ENCODE data around the gene CCDC112.

CCDC112 gene, protein sequence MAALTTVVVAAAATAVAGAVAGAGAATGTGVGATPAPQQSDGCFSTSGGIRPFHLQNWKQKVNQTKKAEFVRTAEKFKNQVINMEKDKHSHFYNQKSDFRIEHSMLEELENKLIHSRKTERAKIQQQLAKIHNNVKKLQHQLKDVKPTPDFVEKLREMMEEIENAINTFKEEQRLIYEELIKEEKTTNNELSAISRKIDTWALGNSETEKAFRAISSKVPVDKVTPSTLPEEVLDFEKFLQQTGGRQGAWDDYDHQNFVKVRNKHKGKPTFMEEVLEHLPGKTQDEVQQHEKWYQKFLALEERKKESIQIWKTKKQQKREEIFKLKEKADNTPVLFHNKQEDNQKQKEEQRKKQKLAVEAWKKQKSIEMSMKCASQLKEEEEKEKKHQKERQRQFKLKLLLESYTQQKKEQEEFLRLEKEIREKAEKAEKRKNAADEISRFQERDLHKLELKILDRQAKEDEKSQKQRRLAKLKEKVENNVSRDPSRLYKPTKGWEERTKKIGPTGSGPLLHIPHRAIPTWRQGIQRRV

DNA sequence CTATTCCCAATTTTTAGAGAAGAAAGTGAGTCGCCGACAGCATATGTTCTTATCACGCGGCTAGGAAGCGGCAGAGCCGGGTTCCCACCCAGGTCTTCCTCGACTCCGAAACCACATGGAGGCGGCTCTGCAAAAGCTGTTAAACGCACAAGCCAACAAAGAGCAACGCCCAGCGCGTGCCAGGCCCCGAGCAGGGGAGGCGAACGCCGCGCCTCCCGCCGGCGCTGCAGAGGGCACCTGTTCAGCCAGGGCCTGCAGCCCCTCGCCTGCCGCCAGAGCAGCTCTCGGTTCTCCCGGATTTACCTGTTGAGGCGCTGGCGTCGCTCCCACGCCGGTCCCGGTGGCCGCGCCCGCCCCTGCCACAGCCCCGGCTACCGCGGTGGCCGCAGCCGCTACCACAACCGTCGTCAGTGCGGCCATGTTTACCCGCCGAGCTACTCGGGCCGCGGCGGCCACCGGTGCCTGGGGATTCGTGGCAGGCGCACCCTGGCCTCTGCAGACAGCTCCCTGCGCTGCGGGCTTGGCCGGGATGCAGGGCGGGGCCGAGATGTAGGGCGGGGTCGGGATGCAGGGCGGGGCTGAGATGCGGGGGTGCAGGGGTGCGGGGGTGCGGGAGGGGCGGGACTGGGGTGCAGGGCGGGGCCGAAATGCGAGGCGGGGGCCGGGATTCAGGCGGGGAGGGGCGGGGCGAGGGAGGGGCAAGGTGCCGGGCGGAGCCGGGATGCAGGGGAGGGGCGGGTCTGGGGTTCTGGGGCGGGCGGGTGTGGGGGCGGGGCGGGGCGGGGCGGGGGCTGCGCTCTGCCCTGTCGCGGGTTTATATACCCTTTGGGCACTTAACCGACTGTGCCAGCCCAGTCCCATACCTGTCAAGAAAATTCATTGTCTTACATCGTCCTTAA lies at the start of gene CCDC112:
TSS of gene CCDC112 (minus strand) at position 531 of the 899 bp plus-strand sequence. CDS start at position 420, 111 bp downstream.
- TF ChIP-seq, protein P1, sequence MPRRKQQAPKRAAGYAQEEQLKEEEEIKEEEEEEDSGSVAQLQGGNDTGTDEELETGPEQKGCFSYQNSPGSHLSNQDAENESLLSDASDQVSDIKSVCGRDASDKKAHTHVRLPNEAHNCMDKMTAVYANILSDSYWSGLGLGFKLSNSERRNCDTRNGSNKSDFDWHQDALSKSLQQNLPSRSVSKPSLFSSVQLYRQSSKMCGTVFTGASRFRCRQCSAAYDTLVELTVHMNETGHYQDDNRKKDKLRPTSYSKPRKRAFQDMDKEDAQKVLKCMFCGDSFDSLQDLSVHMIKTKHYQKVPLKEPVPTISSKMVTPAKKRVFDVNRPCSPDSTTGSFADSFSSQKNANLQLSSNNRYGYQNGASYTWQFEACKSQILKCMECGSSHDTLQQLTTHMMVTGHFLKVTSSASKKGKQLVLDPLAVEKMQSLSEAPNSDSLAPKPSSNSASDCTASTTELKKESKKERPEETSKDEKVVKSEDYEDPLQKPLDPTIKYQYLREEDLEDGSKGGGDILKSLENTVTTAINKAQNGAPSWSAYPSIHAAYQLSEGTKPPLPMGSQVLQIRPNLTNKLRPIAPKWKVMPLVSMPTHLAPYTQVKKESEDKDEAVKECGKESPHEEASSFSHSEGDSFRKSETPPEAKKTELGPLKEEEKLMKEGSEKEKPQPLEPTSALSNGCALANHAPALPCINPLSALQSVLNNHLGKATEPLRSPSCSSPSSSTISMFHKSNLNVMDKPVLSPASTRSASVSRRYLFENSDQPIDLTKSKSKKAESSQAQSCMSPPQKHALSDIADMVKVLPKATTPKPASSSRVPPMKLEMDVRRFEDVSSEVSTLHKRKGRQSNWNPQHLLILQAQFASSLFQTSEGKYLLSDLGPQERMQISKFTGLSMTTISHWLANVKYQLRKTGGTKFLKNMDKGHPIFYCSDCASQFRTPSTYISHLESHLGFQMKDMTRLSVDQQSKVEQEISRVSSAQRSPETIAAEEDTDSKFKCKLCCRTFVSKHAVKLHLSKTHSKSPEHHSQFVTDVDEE (CRISPR knock-in tag; IDR thresholded peaks at IDR 0.05) = 0 out of 2 replicates have a peak, but pooled peaks have one; percentile 23
- peak; percentile 41; the same call in 1 of the 2 replicates for TF ChIP-seq ZFP3 (CRISPR knock-in tag; IDR thresholded peaks at IDR 0.05)
- TF ChIP-seq SNAI2 (CRISPR knock-in tag; IDR thresholded peaks at IDR 0.05) = 0 out of 2 replicates have a peak, but pooled peaks have one; percentile 54
- peak; percentile 45; the same call in 1 of the 2 replicates for TF ChIP-seq ZFP30 (CRISPR knock-in tag; IDR thresholded peaks at IDR 0.05)
- no peak for TF ChIP-seq CSDC2 (CRISPR knock-in tag; IDR thresholded peaks at IDR 0.05)
- peak; percentile 95 for ATAC-seq

DNA sequence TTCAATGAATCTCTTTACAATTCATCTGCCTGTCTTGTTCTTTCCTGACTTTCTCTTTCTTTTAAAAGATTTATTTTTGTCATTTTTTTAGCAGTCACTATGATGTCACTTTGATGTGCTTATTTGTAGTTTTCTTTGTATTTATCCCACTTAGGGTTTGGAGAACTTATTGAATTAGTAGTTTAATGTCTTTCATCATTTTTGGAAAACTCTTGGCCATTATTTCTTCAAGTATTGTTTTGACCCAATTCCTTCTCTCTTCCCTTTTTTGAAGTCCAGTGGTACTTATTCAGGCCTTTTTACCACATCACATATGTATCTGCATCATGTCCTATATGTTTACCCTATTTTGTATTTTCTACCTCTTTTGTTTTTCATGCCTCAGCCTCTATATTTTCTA lies 48.9 kb upstream of the CCDC112 start:
- ATAC-seq = no peak
- TF ChIP-seq ZFP3 (CRISPR knock-in tag; IDR thresholded peaks at IDR 0.05) = no peak
- no peak for TF ChIP-seq ARNTL (CRISPR knock-in tag; IDR thresholded peaks at IDR 0.05; ENCODE audit: borderline replicate concordance, low read depth)
- TF ChIP-seq ZC3H10 (CRISPR knock-in tag; IDR thresholded peaks at IDR 0.05) = no peak
- TF ChIP-seq SNAI2 (CRISPR knock-in tag; IDR thresholded peaks at IDR 0.05) = no peak
- TF ChIP-seq BACH2 (CRISPR knock-in tag; IDR thresholded peaks at IDR 0.05; ENCODE audit: borderline replicate concordance) = no peak
- TF ChIP-seq ZFP30 (CRISPR knock-in tag; IDR thresholded peaks at IDR 0.05) = no peak
- no peak for TF ChIP-seq GLIS3 (CRISPR knock-in tag; IDR thresholded peaks at IDR 0.05)
- TF ChIP-seq, protein P2, sequence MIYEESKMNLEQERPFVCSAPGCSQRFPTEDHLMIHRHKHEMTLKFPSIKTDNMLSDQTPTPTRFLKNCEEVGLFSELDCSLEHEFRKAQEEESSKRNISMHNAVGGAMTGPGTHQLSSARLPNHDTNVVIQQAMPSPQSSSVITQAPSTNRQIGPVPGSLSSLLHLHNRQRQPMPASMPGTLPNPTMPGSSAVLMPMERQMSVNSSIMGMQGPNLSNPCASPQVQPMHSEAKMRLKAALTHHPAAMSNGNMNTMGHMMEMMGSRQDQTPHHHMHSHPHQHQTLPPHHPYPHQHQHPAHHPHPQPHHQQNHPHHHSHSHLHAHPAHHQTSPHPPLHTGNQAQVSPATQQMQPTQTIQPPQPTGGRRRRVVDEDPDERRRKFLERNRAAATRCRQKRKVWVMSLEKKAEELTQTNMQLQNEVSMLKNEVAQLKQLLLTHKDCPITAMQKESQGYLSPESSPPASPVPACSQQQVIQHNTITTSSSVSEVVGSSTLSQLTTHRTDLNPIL (CRISPR knock-in tag; IDR thresholded peaks at IDR 0.05; ENCODE audit: low read depth) = no peak
- TF ChIP-seq, protein P3, sequence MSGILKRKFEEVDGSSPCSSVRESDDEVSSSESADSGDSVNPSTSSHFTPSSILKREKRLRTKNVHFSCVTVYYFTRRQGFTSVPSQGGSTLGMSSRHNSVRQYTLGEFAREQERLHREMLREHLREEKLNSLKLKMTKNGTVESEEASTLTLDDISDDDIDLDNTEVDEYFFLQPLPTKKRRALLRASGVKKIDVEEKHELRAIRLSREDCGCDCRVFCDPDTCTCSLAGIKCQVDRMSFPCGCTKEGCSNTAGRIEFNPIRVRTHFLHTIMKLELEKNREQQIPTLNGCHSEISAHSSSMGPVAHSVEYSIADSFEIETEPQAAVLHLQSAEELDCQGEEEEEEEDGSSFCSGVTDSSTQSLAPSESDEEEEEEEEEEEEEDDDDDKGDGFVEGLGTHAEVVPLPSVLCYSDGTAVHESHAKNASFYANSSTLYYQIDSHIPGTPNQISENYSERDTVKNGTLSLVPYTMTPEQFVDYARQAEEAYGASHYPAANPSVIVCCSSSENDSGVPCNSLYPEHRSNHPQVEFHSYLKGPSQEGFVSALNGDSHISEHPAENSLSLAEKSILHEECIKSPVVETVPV (CRISPR knock-in tag; IDR thresholded peaks at IDR 0.05) = no peak
- TF ChIP-seq, protein P4, sequence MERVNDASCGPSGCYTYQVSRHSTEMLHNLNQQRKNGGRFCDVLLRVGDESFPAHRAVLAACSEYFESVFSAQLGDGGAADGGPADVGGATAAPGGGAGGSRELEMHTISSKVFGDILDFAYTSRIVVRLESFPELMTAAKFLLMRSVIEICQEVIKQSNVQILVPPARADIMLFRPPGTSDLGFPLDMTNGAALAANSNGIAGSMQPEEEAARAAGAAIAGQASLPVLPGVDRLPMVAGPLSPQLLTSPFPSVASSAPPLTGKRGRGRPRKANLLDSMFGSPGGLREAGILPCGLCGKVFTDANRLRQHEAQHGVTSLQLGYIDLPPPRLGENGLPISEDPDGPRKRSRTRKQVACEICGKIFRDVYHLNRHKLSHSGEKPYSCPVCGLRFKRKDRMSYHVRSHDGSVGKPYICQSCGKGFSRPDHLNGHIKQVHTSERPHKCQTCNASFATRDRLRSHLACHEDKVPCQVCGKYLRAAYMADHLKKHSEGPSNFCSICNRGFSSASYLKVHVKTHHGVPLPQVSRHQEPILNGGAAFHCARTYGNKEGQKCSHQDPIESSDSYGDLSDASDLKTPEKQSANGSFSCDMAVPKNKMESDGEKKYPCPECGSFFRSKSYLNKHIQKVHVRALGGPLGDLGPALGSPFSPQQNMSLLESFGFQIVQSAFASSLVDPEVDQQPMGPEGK (CRISPR knock-in tag; IDR thresholded peaks at IDR 0.05; ENCODE audit: borderline replicate concordance) = no peak
- no peak for TF ChIP-seq CSDC2 (CRISPR knock-in tag; IDR thresholded peaks at IDR 0.05)
- TF ChIP-seq, protein P1 (CRISPR knock-in tag; IDR thresholded peaks at IDR 0.05) = no peak

DNA sequence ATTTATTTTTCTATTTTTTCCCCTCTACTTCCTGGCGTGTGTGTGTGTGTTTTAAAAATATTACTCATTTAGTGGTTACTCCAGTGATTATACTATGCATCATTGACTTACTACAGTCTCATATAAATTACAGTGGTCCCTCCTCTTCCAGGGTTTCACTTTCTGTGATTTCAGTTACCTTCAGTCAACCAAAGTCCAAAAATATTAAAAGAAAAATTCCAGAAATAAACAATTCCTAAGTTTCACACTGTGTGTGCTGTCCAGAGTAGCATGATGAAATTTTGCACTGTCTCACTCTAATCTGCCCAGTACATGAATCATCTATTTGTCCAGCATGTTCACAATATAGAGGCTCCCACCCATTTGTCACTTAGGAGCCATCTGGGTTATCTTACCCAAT lies 47.4 kb upstream of the CCDC112 start:
- peak; percentile 69 for ATAC-seq
- TF ChIP-seq RARB (CRISPR knock-in tag; IDR thresholded peaks at IDR 0.05) (no peak), GLIS3 (CRISPR knock-in tag; IDR thresholded peaks at IDR 0.05) (no peak), ZNF565 (CRISPR knock-in tag; conservative IDR thresholded peaks at IDR 0.05; ENCODE audit: low read depth) (no peak), PPARA (CRISPR knock-in tag; IDR thresholded peaks at IDR 0.05; ENCODE audit: borderline replicate concordance) (no peak), ESRRG (CRISPR knock-in tag; IDR thresholded peaks at IDR 0.05) (no peak), ZNF8 (CRISPR knock-in tag; IDR thresholded peaks at IDR 0.05) (no peak)
- TF ChIP-seq, protein P5, sequence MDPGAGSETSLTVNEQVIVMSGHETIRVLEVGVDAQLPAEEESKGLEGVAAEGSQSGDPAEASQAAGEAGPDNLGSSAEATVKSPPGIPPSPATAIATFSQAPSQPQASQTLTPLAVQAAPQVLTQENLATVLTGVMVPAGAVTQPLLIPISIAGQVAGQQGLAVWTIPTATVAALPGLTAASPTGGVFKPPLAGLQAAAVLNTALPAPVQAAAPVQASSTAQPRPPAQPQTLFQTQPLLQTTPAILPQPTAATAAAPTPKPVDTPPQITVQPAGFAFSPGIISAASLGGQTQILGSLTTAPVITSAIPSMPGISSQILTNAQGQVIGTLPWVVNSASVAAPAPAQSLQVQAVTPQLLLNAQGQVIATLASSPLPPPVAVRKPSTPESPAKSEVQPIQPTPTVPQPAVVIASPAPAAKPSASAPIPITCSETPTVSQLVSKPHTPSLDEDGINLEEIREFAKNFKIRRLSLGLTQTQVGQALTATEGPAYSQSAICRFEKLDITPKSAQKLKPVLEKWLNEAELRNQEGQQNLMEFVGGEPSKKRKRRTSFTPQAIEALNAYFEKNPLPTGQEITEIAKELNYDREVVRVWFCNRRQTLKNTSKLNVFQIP (CRISPR knock-in tag; IDR thresholded peaks at IDR 0.05; ENCODE audit: borderline replicate concordance, low read depth) = no peak
- TF ChIP-seq, protein P4 (CRISPR knock-in tag; IDR thresholded peaks at IDR 0.05; ENCODE audit: borderline replicate concordance) = no peak

All from SK-N-SH treated with all-trans-retinoic acid at 6 μM for 48 hours (cell line).